Right lung (tissue), 5 donors: ENCODE results near the gene SGF29. TPM values are rescaled to one million over a fixed set of nuclear protein-coding genes. Genes with fewer than 3 reads are reported as not detected.
"Not testable (repeated sequence)": the region's sequence is repeated elsewhere in the genome, so short reads cannot be mapped to it uniquely, and the experiment has no call there.

Experiments
- DNase-seq, 2 donors: peaks; one replicate each; pipeline ENCODE4 v3.0.0-alpha.2; 2013
- polyA plus RNA-seq, 5 donors: library from polyadenylated mRNA; unstranded; fragments of 120-200 nt; gene quantifications; one replicate each; pipeline versions ENCODE4 v1.2.1 to v1.2.3, GENCODE V29; 2013; ENCODE audit warnings: inconsistent platforms in 1 of 5, low replicate concordance in 1 of 5; ENCODE audit not compliant: insufficient read length in 5 of 5, insufficient read depth in 1 of 5

SGF29 gene
- polyA plus RNA-seq, 5 donors = 14.4 to 30.5 (median 20.3) TPM

DNA sequence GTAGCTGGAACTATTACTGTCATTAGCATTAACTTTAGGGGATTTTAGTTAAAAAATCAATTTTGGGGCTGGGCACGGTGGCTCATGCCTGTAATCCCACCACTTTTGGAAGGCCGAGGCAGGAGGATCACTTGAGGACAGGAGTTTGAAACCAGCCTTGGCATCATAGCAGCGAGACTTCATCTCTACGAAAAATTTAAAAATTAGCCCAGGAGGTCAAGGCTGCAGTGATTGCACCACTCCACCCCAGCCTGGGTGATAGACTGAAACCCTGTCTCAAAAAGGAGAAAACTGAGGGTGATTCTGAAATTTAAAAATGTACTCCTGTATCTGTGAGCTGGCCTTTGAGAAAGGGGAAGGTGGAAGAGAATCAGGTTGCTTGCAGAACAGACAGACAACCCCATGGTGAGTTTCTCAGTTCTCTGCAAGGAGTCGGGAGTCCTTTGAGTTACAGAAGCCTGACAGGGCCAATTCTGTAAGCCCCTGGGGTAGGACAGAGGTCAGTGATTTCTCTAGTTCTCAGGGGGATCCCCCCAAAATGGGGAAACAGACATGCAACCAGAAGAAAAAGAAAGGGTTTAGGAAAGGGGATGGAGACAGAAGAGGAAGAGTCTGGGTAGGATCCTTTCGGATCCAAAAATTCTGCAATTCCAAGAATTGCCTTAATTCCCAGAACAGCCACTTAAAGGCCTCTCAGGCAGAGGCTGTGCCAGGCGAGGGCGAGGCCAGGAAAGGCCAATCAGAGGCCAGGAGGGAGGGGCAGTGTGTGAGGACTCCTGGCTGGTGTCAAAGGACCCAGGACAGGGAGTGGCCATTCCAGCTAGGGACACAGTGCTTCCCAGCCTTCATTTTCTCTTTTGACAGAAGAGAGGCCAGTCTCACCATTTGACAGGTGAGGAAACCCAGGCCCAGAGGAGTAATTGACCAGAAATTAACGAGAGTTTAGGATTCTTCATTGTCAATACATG lies 21.7 kb upstream of the SGF29 start:
- no peak for DNase-seq

DNA sequence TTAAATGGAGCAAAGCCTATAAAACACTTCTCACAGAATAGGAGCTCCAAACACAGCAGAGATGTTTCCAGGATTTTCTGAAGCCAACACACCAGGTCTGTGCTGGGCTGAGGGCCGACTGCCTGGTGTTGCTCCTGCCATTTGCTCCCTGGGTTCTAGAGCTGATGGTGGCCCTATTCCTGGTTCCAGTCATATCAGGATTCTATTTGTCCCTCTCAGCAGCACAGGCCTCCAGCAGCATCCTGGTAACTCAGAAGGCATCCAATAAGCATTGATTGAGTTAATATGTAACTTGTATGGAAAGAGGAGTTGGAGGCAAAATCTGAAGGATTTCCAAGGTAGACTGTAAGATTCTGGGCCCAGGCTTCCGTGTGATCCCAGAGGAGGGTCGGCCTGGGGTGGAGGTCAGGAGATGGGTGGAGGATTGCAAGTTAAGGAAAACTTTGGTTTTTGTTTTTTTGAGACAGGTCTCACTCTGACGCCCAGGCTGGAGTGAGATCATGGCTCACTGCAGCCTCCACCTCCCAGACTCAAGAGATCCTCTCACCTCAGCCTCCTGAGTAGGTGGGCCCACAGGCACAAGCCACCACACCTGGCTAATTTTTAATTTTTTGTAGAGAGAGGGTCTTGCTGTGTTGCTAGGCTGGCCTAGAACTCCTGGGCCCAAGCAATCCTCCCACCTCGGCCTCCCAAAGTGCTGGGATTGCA lies 20.6 kb upstream of the SGF29 start:
- no peak for DNase-seq

DNA sequence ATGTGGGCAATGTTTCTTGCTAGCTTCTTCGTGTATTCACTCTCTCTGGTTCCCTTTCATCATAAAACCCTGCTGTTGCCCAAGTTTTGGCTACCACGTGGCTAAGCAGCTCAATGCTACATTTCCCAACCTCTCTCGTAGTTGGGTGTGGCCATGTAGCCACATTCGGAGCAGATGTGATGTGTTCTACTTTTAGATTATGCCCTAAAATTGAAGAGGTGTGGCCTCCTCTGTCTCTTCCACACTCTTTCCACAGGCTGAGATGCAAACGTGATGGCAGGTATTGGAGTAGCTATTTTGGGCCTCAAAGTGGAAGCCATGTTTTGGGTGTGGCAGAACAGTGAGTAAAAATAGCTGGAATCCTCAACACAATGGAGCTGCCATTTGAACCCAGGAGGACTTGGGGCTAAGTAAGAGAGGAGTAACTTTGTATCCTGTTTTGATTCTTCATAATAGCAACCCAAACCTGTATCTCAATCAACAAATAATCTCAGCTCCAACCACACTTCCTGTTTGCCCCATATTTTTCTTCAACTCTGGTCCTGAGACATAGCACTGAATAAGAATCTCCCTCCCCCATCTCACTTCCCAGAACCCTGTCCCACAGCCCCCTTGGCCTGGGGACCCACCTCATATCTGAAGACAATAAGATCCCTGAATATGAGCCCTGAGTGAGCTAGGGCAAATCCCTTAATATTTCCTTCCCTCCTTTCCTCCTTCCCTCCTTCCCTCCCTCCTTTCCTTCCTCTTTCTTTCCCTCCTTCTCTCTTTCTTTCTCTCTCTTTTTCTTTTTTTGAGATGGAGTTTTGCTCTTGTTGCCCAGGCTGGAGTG lies 19.0 kb upstream of the SGF29 start:
- DNase-seq = no peak

DNA sequence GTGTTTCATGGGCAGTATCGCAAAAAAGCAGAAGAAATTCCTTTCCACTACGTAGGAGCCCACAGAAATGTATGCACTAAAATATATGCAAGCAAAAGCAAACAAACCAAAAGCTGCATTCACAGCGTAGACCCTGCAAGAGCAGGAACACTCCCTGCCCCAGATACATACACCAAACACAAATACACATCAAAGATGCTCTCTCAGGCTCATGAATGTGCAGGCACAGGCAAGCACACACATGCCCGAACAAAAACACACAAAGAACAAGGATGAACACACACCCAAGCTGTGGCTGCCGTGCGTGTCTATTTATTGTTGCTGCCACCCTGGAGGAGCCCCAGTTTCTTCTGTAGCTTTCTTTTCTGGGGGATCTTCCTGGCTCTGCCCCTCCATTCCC lies 16.6 kb upstream of the SGF29 start:
- no peak for DNase-seq

DNA sequence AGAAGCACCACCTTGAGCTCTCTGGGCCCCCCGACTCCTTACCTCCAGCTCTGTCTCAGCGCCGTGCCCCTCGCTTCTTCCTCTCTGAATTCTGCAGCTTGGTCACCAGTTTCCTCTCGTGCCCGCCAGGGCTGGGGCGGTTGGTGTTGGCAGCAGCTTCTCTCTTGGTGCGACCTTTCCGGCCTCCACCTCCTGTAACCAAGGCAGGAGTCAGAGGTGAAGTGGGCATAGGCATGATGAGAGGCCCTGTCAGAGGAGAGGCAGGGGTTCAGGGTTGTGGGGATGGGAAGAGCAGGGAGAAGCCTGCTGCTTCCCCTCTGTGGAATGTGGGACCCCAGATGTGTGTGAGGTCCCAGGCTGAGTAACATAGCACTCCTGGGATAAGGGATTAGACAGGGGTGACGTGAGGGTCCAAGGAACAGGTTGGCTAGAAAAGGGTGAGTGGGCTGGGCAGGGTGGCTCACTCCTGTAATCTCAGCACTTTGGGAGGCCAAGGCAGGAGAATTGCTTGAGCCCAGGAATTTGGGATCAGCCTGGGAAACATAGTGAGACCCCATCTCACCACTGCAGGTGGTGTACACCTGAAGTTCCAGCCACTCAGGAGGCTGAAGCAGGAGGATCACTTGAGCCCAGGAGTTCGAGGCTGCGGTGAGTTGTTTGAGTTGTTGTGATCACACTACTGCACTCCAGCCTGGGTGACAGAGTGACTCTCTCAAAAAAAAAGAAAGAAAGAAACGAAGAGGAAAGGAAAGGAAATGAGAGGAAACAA lies 15.6 kb upstream of the SGF29 start:
- no peak for DNase-seq

DNA sequence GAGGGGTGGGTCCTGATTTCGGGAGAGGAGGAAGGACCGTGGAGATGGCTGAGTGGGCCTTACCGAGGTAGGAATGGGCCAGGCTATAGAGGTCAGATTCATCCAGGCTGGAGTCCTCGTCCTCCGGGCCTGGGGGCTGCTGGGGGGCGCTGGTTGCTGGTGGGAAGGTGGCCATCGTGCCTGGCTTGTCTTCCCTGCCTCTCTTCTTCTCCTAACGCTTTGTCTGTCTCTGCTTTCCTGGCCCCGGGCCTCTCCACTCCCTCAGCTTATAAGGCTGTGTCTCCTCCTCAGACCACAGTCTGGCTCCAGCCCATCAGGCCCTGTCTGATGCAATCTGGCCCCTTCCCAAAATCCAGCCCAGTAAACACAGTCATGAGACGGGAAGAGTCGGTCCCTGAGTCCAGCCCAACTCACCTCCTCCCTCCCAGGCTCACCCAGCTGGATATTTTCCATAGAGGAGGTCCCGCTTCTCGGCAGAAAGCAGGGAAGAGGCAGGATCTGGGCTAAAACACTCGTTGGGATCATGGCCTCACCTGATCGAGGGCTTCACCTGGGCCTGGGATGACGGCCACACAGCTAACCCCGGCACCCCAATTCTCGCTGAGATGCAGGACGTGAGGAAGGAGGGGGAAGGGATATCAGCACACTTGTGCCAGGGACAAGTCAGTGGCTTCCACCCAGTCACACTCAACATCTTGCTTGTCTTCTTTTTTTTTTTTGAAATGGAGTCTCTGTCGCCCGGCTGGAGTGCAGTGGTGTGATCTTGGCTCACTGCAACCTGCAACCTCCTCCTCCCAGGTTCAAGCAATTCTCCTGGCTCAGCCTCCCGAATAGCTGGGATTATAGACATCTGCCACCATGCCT lies 14.8 kb upstream of the SGF29 start, which contains the start of gene NUPR1:
NUPR1 (minus strand) TSS at position 242 of the 864 bp plus-strand sequence; CDS start at position 175, 67 bp downstream.
- peak; percentile 92 to 94 for DNase-seq

DNA sequence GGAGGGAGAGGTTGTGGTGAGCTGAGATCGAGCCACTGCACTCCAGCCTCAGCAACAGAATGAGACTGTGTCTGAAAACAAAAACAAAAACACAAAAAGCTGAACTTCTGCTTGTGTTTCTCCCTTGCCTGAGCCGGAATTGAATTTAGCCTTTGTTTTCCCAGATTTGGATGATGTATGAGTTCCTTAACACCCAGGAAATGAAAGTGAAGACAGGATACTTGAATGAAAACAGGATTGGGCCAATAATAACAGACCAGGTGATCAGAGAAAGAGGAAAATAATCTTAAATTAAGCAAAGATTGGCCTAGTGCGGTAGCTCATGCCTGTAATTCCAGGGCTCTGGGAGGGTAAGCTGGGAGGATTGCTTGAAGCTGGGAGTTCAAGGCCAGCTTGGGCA lies 13.4 kb upstream of the SGF29 start:
- no peak for DNase-seq

DNA sequence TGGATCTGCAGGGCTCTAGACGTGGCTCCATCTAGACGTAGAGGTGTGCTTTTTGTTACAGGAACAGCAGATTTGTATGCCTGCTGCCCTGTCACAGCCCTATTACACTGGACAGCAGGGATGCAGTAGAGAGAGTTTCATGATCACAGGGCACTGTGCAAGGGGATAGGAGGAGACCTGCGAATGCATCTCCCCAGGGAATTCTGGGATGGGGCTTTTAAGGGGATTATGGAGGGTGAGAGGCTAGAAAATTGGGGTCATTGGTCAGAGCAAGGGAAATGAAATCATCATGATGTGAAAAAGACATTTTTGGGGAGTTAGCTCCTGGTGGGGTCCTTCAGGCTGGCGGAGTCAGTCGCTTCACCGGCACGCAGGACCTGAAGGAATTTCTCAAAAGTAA lies 11.1 kb upstream of the SGF29 start:
- no peak for DNase-seq

DNA sequence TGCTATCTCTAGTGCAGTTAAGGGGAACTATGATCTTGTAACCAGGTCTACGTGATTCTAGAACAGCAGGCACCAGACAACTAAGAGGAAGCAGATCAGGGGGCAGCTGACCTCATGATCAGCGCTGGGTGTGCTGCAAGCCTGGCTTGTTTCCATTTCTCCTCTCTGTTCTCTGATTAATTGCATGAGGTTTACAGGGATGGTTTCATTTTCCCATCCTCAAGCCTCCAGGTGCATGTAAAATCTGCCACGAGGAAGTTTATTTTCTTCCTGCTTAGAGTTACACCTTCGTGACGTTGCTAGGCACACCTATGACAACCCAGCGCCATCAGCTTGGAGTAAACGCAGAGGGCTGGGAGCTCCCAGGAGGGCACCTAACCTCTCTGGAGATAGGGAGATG lies 10.6 kb upstream of the SGF29 start:
- no peak for DNase-seq

DNA sequence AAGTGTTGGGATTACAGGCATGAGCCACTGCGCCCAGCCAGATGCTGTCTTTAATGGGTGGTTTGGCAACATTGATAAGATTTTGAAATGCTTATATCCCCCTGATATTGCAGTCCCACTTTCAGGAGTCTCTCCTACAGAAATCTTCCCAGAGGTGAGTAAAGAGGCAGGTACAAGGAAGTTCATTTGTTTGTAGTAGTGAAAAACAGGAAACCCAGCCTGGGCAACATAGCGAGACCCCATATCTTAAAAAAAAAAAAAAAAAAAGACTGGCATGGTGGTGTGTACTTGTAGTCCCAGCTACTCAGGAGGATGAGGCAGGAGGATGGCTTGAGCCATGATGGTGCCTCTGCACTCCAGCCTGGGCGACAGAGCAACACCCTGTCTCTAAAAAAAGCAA lies 8.7 kb upstream of the SGF29 start:
- no peak for DNase-seq

DNA sequence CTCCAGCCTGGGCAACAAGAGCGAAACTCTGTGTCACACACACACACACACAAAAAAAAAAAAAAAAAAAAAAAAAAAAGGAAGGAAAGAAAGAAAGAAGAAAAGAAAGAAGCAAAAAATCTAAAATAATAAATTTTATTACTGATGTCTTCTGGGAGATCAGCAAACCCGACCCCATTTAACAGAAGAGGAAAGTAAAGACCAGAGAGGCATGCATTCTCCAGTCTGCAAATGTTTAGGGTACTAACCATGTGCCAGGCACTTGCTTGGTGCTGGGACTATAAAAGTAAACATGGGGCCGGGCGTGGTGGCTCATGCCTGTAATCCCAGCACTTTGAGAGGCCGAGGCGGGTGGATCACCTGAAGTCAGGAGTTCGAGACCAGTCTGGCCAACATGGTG lies 7.8 kb upstream of the SGF29 start:
- not testable (repeated sequence) for DNase-seq

DNA sequence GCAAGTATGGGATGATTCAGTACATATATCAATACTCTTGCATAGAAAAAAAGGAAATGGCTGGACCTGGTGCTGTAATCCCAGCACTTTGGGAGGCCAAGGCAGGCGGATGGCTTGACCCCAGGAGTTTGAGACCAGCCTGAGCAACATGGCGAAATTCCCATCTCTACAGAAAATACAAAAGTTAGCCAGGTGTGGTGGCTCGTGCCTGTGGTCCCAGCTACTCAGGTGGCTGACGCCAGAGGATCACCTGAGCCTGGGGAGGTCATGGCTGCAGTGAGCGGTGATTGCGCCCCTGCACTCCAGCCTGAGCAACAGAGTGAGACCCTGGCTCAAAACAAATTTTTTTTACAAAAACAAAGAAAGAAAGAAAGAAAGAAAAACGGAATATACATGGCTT lies 7.1 kb upstream of the SGF29 start:
- no peak for DNase-seq

DNA sequence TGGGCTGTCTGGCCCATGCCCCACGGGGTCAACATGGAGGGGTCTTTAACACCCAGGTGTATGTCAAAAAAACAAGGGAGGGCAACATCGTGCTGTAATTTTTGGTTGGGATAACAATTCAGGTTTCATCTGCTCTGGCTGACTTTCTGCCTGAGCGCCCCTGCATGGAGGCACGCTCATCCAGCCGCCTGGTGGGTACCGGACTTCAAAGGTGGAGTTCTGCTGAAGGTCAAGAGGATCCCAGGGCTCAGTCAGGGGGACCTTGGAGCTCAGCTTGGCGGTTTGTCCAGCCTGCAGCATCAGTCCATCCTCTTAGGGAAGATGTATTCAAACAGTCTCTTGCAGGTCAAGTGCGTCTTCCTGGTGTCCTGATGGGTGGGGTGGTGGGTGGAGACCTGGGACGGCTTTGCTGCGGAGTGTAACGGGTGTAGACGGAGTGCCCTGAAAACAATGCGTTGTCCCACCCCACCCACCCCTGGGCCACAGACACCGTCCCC lies 5.4 kb upstream of the SGF29 start:
- DNase-seq = no peak

DNA sequence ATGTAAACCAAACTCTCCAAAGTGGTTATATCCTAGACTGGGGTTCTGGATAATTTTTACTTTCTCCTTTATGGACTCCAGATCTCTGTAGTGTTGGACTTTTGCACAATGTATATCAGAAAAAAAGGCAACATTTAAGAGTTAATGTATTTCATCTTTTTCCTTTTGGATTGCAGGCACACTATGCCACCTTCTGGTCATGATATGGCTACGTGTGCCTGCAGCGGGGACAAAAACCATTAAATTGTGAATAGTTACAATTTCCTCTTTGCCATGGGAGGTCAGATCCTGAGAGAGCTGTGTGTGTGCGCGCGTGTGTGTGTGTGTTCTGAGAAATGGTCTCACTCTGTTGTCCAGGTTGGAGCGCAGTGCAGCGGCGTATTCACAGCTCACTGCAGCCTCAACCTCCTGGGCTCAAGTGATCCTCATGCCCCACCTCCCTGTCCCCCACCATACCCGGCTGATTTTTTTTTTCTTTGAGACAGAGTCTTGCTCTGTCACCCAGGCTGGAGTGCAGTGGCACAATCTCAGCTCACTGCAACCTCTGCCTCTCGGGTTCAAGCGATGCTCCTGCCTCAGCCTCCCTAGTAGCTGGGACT lies 4.3 kb upstream of the SGF29 start:
- DNase-seq = no peak

DNA sequence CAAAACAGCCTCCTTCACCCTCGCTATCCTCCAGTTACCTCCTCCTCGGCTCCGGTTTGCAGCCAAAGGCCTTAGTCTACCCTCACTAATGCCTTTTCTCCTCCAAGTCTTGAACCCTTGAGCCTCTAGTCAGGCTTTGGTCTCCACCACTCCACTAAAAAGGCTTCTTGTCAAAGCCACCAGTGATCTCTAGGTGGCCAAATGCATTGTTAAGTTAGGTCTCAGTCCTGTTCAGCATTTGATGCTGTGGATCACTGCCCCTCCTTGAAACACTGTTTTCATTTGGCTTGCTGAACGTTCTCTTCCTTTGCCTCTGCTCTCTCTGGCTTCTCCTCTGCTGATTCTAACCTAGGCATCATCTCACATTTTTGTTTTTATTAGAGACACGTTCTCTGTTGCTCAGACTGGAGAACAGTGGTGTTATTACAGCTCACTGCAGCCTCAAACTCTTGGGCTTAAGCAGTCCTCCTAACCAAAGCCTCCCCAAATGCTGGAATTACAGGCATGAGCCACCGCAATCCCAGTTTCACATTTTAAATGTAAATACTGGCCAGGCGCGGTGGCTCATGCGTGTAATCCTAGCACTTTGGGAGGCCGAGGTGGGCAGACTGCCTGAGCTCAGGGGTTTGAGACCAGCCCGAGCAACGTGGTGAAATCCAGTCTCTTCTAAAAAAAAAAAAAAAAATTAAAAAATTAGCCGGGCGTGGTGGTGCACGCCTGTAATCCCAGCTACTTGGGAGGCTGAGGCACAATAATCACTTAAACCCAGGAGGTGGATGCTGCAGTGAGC lies 1.1 kb downstream of the SGF29 start:
- no peak for DNase-seq

DNA sequence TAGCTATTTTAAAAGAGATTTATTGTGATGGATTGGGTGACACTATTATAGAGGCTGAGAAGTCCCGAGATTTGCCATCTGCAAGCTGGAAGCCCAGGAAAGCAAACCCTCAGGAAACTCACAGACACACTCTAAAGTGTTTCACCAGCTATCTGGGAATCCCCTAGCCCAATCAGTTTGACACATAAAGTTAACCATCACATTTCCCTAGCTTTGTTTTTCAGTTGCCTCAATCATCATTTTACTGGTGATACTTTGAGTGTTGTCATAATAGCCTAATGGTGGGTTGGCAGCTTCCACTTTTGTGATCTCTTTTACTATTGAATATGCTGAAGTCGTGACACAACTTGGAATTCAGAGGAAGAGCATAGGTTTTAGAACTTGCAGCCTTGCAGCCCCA lies 1.8 kb downstream of the SGF29 start:
- DNase-seq = no peak

DNA sequence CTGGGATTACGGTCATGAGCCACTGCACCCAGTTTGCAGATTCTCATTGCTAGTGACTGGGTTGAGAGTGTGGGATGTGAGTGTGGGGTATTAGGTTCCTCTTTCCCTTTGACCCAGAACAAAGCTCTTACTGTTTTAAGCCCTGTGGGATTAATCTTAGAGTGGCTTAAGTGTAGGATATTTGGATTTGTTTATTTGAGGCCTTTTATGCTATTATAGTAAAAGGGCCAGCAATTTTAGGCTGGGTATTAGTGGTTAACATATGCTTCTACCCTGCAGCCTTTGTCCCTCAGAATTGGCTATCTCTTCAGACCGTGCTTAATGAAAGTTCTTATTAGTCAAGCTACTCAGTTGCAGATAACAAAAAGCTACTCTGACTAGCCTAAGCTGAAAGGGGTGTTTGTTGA lies 3.2 kb downstream of the SGF29 start:
- no peak for DNase-seq

DNA sequence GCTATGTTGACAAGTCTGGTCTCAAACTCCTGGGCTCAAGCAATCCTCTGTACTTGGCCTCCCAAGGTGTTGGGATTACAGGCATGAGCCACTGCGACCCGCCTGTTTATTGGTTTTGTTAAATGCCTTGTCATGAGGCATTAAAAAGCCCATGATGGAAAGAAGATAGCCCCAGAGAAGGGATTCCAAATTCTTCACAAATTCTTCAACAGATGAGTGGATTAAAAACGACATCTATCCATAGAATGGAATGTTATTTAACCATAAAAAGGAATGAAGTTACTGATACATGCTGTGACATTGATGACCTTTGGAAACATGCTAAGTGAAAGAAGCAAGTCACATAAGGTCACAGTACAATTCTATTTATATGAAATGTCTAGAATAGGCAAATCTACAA lies 4.7 kb downstream of the SGF29 start:
- no peak for DNase-seq
